Measurements from ENCODE around the gene SPTBN5. TPM values are rescaled to one million over a fixed set of nuclear protein-coding genes. Genes with fewer than 3 reads are reported as not detected.
"Not testable (repeated sequence)": the region's sequence is repeated elsewhere in the genome, so short reads cannot be mapped to it uniquely, and the experiment has no call there.

The SPTBN5 gene
- total and polyA plus RNA-seq, 11 donors, result 0.31 to 5.6 (median 1.7) TPM

GRCh38 chr15:41836073-41836472 is 57.8 kb downstream of the SPTBN5 start:
- Histone ChIP-seq H3K27me3 (no peaks in the 10 kb centered on the region), H3K4me3 (no peak overlapping the region), H3K9me3 (no peaks in the 10 kb centered on the region), H3K27ac (no peak overlapping the region), H3K4me1 (peaks cover 0 to 24% (median 4%) of the 10 kb centered on the region in 12 donors), H3K36me3 (peaks cover 0 to 37% (median 19%) of the 10 kb centered on the region in 9 donors)
- intact Hi-C loops (cut with DNase I), result loop anchor here in 1 of 10 donors (10.0 kb wide), 1 partner anchor 229 kb away; no protein-coding TSS in a partner anchor
- WGBS, 4 donors, result 42 to 60% (median 50%) methylated on average over 2 to 6 of the region's 6 CpGs
- no peak for DNase-seq
- TF ChIP-seq POLR2A (IDR thresholded peaks at IDR 0.05) (no peak), CTCF (IDR thresholded peaks at IDR 0.05) (no peak)
- no peak for ATAC-seq

- Histone ChIP-seq H3K27me3 (no peaks in the 10 kb centered on the region), H3K4me3 (no peak overlapping the region), H3K27ac (no peak overlapping the region), H3K4me1 (peaks cover 0 to 27% (median 8%) of the 10 kb centered on the region in 12 donors), H3K36me3 (peaks cover 0 to 30% (median 11%) of the 10 kb centered on the region in 9 donors), H3K9me3 (no peaks in the 10 kb centered on the region)
- no peak for ATAC-seq
- TF ChIP-seq CTCF (IDR thresholded peaks at IDR 0.05) (no peak), POLR2A (IDR thresholded peaks at IDR 0.05) (no peak)
- DNase-seq, result no peak
- intact Hi-C loops (cut with DNase I), result loop anchor here in 2 of 10 donors (5.0 to 10.0 kb wide), 2 partner anchors 58 to 231 kb away; partner anchors contain the start of gene SPTBN5 (in 1 of the 2)
- 87 to 93% (median 93%) methylated on average over 3 of the region's 3 CpGs for WGBS, 4 donors
These were observed 59.8 kb downstream of the SPTBN5 start for GRCh38 chr15:41834096-41834495.

GRCh38 chr15:41832875-41833274 is 61.0 kb downstream of the SPTBN5 start:
- H3K9me3 ChIP-seq, result no peaks in the 10 kb centered on the region
- no peak overlapping the region for H3K27ac ChIP-seq
- H3K27me3 ChIP-seq, result no peaks in the 10 kb centered on the region
- DNase-seq, result no peak
- ATAC-seq, result no peak
- 75 to 88% (median 80%) methylated on average over 3 of the region's 3 CpGs for WGBS, 4 donors
- peaks cover 0 to 25% (median 13%) of the 10 kb centered on the region in 12 donors for H3K4me1 ChIP-seq
- no peak for TF ChIP-seq POLR2A (IDR thresholded peaks at IDR 0.05)
- TF ChIP-seq CTCF (IDR thresholded peaks at IDR 0.05), result no peak
- peaks cover 0 to 27% (median 11%) of the 10 kb centered on the region in 9 donors for H3K36me3 ChIP-seq
- intact Hi-C loops (cut with DNase I), result loop anchor here in 2 of 10 donors (5.0 to 10.0 kb wide), 2 partner anchors 59 to 232 kb away; partner anchors contain the start of gene SPTBN5 (in 1 of the 2)
- no peak overlapping the region for H3K4me3 ChIP-seq

GRCh38 chr15:41832208-41832607 is 61.6 kb downstream of the SPTBN5 start:
- no peak for ATAC-seq
- Histone ChIP-seq H3K4me3 (no peak overlapping the region), H3K27me3 (no peaks in the 10 kb centered on the region), H3K4me1 (peaks cover 0 to 28% (median 17%) of the 10 kb centered on the region in 12 donors), H3K9me3 (no peaks in the 10 kb centered on the region), H3K27ac (no peak overlapping the region), H3K36me3 (peaks cover 0 to 23% (median 11%) of the 10 kb centered on the region in 9 donors)
- DNase-seq, result no peak
- TF ChIP-seq POLR2A (IDR thresholded peaks at IDR 0.05) (no peak), CTCF (IDR thresholded peaks at IDR 0.05) (no peak)
- WGBS, 4 donors, result 91 to 94% (median 93%) methylated on average over 8 to 10 of the region's 10 CpGs
- intact Hi-C loops (cut with DNase I), result loop anchor here in 2 of 10 donors (5.0 to 10.0 kb wide), 2 partner anchors 60 to 233 kb away; partner anchors contain the start of gene SPTBN5 (in 1 of the 2)

- intact Hi-C loops (cut with DNase I), result loop anchor here in 2 of 10 donors (5.0 to 10.0 kb wide), 2 partner anchors 61 to 234 kb away; partner anchors contain the start of gene SPTBN5 (in 1 of the 2)
- DNase-seq, H3K27ac ChIP-seq, ATAC-seq, H3K4me3 ChIP-seq, H3K9me3 ChIP-seq, H3K27me3 ChIP-seq: not testable (repeated sequence)
- Histone ChIP-seq H3K4me1 (peaks cover 0 to 29% (median 18%) of the 10 kb centered on the region in 12 donors), H3K36me3 (peaks cover 0 to 19% (median 7%) of the 10 kb centered on the region in 9 donors)
- 80 to 91% (median 89%) methylated on average over 4 of the region's 4 CpGs for WGBS, 4 donors
These were observed 62.6 kb downstream of the SPTBN5 start for GRCh38 chr15:41831291-41831690.

Data from heart left ventricle (tissue), 16 donors.